OCI-LY3 (cell line): Measurements from ENCODE around the gene COMMD10.

Experiments used
- CTCF ChIP-seq: fragments of 200-600, 300-600 bp; sonication (generic); IDR thresholded peaks from 2 replicates; pipeline ENCODE4 v1.5.1; 2014; ENCODE audit warnings: antibody characterized with exemption, low read length, low read depth
- EZH2phosphoT487 ChIP-seq: fragments of 200-600 bp; shearing (Covaris generic); IDR thresholded peaks from 2 replicates; pipeline ENCODE4 v1.6.1; 2018; ENCODE audit warnings: antibody characterized with exemption, mixed run types, low read depth

- TF ChIP-seq CTCF (no peak), EZH2phosphoT487 (no peak)
Observed at GRCh38 chr5:116276952-116277351, 192.1 kb downstream of the COMMD10 start.
